ENCODE data around the gene IL20RB. TPM values are rescaled to one million over a fixed set of nuclear protein-coding genes. Genes with fewer than 3 reads are reported as not detected.

Gene IL20RB
- total and polyA plus RNA-seq, 2 of the 13 experiments (the other 11 are each of a cell fraction or from before 2014, with no cell fraction given) = 0.22 to 0.32 TPM

GRCh38 chr3:136989781-136990524, 32.2 kb downstream of the IL20RB start:
- WGBS (ENCODE audit: low lambda C conversion rate) = 26% methylated on average over 4 of the region's 4 CpGs
- no peaks in the 10 kb centered on the region for H4K20me1 ChIP-seq (ENCODE audit: insufficient read depth, low read length)
- no peaks in the 10 kb centered on the region for H3K9me3 ChIP-seq (ENCODE audit: low read length)
- no peak overlapping the region for H3K4me3 ChIP-seq (replicated peaks in 1 of 3; ENCODE audit: insufficient read depth in 1 of 3, low read depth in 2 of 3, low read length in 3 of 3)
- ChIA-PET CTCF (ENCODE audit: low intra/inter-chr PET ratio, low total read pairs) (no interaction called here), POLR2A (no interaction called here)
- FAIRE-seq (no peak), ATAC-seq (peak; percentile 29; the same call in 2 of the 3 replicates), DNase-seq (ENCODE audit: low spot score) (no peak)
- H3K27me3 ChIP-seq (ENCODE audit: control insufficient read depth in 1 of 2, insufficient read depth in 2 of 2, low read length in 2 of 2) = no peaks in the 10 kb centered on the region
- no peak overlapping the region for H2AFZ ChIP-seq (ENCODE audit: low read length)
- H3K4me1 ChIP-seq (ENCODE audit: insufficient read depth, low read length) = no peaks in the 10 kb centered on the region
- intact Hi-C loops (cut with micrococcal nuclease; ENCODE audit: unreplicated experiment) = no loop called here
- H3K4me2 ChIP-seq (ENCODE audit: low read depth, low read length) = no peak overlapping the region
- H3K27ac ChIP-seq (ENCODE audit: extremely low read length, insufficient read depth, low read length) = no peak overlapping the region
- no peak overlapping the region for H3K9ac ChIP-seq (ENCODE audit: insufficient read depth, low read depth, low read length)
- H3K79me2 ChIP-seq (ENCODE audit: insufficient read depth, low read length) = no peaks in the 10 kb centered on the region
- in situ Hi-C loops (cut with HindIII; ENCODE audit: extremely low pct_ligation_motif_present, low pct_unique_long_range_greater_than_20kb) = no loop called here
- no peaks in the 10 kb centered on the region for H3K36me3 ChIP-seq (replicated peaks in 1 of 2; ENCODE audit: control insufficient read depth in 1 of 2, insufficient read depth in 2 of 2, low read length in 2 of 2)
- no TSS peak for BruUV-seq (replicated peaks)
- TF ChIP-seq ZNF605 (CRISPR knock-in tag; IDR thresholded peaks at IDR 0.05) (no peak), THYN1 (CRISPR knock-in tag; IDR thresholded peaks at IDR 0.05; ENCODE audit: borderline replicate concordance, low read depth) (no peak), ZNF138 (CRISPR knock-in tag; IDR thresholded peaks at IDR 0.05; ENCODE audit: low read depth) (no peak), ZC3H13 (CRISPR knock-in tag; IDR thresholded peaks at IDR 0.05) (no peak), ZNF720 (CRISPR knock-in tag; IDR thresholded peaks at IDR 0.05) (no peak), ATF7-NPFF (CRISPR knock-in tag; IDR thresholded peaks at IDR 0.05; ENCODE audit: low read depth) (no peak), PHF20 (CRISPR knock-in tag; IDR thresholded peaks at IDR 0.05) (no peak), FOXK1 (CRISPR knock-in tag; IDR thresholded peaks at IDR 0.05; ENCODE audit: borderline replicate concordance, low read depth) (no peak), ZNF616 (CRISPR knock-in tag; IDR thresholded peaks at IDR 0.05; ENCODE audit: low read depth) (no peak), ZNF850 (CRISPR knock-in tag; conservative IDR thresholded peaks at IDR 0.05) (no peak), NBN (conservative IDR thresholded peaks at IDR 0.05) (no peak), ZNF441 (CRISPR knock-in tag; IDR thresholded peaks at IDR 0.05; ENCODE audit: borderline replicate concordance) (no peak), GPBP1L1 (CRISPR knock-in tag; IDR thresholded peaks at IDR 0.05) (no peak), SP5 (CRISPR knock-in tag; IDR thresholded peaks at IDR 0.05; ENCODE audit: borderline replicate concordance, low read depth) (no peak), ZNF414 (CRISPR knock-in tag; IDR thresholded peaks at IDR 0.05) (no peak), FOXA3 (CRISPR knock-in tag; IDR thresholded peaks at IDR 0.05) (no peak), PITX1 (CRISPR knock-in tag; IDR thresholded peaks at IDR 0.05) (no peak), SUZ12 (IDR thresholded peaks at IDR 0.05; ENCODE audit: low read depth, low read length) (no peak), NONO (IDR thresholded peaks at IDR 0.05) (no peak), NONO (CRISPR knock-in tag; conservative IDR thresholded peaks at IDR 0.05) (no peak), HOXD1 (CRISPR knock-in tag; IDR thresholded peaks at IDR 0.05) (no peak)

Data from HepG2 (cell line).